ENCODE results near the gene SRGAP2.
"Not testable (repeated sequence)": the region's sequence is repeated elsewhere in the genome, so short reads cannot be mapped to it uniquely, and the experiment has no call there.

Gene SRGAP2

DNA sequence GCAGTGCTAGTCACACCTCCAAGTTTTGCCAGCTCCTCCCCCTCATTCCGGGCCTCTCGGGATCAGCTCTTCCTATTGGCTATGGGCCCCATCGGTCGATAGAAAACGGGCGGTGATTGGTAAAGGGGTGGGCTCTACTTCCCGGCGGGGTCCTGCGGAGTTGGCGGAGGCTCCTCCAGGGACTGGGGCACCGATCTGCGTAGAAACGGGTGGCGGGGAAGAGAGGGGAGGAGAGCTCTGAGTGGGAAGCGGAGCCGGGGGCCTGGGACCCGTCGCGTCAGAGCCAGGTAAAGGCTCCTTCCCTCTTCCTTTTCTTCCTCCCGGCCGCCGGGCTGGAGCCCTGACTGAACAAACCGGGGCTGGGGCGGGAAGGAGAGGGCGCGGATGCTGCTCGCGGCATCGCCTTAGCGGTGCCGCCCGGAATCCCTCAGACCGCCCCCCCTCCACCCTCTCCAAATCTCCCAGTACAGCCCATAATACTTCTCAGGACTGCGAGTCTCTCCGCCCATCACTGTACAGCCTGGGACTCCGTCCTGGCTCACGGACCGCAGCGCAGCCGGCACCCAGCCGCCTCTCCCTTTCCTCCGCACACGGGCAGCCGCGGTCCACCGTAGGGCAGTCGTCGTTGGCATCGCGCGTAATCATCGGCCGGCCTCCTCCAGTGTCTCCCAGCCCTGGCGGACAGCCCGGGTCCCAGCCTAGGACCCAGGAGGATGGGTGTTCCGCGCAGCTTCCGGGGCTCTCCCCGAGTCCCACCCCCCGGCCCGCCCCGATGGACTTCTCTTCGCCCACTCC lies at the start of gene SRGAP2:
Gene SRGAP2, plus strand, starts transcription at position 178 of the 795 bp plus-strand sequence. CDS start 2,430 bp downstream, outside the sequence.
- DNase-seq = peak; percentile 31 to 33

DNA sequence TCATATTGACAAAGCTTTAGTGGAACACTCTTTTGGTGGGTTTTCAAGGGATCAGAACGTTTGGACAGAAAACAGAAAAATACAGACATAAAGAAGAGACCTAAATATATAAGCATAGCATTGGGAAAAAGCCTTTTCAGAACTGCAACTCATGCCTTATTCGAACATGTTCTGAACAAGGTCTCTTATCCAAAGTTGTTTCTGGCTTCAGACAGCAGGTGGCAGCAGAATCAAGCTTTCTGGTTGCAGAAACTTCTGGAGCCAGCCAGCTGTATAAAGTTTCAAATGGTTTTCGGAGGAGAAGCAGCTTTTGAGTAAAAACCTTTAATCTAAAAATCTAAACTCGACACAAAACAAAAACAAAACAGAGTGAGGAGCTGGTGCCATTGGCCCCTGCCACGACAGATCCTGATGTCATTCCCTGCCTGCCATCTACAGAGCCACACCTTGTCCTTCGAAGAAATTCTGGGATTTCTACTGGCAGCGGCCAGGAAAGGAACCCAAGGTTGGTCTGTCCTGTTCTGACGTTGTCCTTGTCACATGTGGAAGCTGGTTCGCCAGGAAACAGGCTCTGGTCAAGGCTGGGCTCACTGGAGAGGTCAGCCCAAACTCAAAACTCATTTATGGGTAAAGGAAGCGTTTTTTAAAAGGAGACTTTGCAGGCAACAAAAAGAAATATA lies 35.9 kb upstream of the SRGAP2 start:
- not testable (repeated sequence) for DNase-seq

DNA sequence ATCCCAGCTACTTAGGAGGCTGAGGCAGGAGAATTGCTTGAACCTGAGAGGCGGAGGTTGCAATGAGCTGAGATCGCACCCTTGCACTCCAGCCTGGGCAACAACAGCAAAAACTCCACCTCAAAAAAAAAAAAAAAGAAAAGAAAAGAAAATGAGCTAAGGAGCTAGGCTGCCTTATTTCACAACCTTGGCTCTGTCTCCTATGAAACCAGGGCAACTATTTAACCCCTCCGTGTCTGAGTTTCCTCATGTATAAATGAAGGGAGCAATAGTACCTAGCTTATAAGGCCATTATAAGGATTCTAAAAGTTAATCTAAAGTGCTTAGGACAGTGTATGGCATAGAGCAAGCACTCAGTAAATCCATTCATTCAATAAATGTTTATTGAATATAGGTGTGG lies 33.5 kb upstream of the SRGAP2 start:
- not testable (repeated sequence) for DNase-seq

DNA sequence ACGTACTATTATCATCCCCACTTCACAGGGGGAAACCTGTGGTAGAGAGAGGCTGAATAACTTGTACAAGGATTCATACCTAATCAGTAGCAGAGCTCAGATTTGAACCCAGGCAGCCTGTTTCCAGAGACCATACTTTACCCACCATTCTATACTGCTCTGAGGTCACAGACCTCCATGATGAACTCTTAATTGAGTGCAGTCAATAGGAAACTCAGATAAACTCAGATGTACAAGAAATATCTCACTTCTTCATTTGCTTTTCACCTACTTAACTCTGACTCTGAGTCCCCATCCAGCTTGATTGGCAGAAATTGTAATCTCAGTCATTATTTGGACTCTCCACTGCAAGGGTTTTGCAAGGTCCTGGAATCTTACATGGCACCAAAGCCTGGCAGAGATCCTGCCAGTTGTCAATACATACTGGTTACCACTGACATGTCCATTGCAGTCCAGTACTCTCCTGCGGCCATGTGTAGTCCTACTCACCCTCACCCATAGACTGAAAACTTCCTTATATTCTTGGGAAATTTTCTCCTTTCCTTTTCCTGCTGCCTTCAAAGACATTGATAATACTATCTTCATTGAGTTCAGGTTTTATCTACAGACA lies 30.1 kb upstream of the SRGAP2 start:
- DNase-seq = not testable (repeated sequence)

DNA sequence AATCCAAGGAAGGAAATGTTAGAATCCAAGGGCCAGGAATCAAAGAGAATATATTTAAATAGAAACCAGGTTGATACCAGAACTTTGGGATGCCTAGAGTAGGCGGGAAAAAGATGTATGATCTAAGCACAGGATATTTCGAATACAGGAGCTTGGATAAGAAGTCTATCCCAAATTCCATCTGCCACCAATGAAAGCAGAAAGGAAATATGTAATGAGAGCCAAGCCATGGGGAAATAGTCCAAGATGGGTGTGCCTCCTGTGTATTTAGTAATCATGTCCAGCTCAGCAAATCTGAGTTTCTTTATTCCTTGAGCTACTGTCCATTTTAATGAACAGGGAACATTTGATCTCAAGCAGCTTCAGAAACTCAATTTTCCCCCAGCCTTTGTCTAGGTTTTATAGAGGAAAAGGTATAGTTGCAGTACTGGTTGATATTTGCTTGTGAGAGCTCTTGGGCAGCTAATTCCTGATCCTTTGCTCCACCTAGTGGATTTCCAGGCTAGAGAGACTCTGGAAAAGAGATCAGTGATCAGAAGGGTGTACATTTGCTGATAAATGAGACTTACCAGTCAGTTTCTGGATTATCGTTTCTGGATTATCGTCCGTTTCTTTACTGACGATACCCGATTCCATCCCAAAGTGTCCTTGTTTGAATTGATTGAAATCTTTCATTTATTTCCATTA lies 29.0 kb upstream of the SRGAP2 start:
- not testable (repeated sequence) for DNase-seq

DNA sequence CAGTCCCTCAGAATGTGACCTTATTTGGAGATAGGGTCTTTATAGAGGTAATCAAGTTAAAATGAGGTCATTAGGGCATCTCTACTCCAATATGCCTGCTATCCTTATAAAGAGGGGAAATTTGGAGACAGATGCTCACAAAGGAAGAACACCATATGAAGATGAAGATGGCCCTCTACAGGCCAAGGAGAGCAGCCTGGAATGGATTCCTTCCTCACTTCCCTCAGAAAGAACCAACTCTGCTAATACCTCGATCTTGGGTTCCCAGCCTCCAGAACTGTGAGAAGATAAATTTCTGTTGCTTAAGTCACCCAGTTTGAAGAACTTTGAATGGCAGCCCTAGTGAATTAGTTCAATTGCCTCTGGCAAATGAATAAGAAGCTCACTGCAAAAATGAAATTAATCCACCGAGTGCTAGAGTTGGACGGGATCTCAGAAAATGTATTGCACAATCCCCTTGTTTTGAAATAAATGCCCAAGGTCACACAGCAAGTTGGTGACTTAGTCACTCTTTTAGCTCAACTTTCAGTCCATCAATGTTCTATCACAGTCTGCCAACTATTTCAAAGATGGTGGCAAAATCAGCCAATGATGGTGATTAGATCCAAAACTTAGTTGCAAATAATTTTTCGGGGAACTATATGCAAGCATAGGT lies 27.8 kb upstream of the SRGAP2 start:
- not testable (repeated sequence) for DNase-seq

DNA sequence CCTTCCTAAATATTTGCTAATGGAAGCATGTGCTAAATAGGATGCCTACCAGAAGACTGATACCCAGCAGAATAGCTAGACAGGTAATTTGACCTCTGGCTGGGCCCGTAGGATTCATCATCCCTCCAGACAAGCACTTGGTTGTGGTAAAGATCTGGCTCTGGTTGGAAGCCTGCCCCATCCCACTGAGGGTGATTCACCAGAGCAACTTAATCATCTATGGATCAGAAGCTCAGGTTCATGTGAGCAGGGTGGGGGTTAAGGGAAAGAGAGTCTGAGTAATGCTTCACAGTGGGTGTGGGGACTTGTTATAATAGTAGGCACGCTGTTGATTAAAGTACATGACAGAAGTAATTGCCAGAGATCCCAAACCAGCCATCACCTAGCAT lies 27.2 kb upstream of the SRGAP2 start:
- DNase-seq = not testable (repeated sequence)

DNA sequence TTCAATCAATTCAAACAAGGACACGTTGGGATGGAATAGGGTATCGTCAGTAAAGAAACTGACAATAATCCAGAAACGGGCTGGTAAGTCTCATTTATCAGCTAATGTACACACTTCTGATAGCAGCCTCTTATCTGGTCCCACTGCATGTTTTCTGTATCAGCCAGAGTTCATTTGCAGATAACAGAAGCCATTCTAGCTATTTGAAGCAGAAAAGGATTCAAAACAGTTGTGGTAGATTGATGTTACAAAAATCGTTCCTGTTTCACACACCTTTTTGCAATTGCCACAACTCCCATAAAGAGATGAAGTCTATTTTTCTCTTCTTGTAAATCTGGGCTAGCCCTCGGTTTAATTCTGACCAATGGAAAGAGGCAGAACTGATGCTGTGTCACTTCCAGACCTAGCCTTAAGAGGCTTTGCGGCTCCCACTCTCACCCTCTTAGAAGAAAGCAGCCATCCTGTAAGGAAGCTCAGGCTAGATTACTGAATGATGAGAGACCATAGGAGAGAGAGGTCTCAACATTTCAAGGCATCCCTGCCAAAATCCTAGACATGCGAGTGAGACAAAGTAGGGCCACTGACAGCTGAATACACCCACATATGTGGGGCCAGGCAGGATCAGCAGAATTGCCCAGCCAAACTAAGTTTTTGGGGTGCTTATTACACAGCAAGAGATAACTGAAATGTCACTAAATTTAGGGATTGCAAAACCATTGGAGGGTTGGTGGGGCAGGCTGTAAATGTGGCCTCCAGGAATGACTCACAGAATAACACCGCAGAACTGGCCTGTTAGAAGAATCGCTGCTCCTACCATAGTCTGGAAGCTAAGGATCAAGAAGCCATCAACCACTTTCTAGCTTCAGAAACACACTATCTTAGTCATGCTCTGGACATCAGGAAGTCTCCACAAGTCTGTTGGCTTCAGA lies 25.0 kb upstream of the SRGAP2 start:
- not testable (repeated sequence) for DNase-seq

DNA sequence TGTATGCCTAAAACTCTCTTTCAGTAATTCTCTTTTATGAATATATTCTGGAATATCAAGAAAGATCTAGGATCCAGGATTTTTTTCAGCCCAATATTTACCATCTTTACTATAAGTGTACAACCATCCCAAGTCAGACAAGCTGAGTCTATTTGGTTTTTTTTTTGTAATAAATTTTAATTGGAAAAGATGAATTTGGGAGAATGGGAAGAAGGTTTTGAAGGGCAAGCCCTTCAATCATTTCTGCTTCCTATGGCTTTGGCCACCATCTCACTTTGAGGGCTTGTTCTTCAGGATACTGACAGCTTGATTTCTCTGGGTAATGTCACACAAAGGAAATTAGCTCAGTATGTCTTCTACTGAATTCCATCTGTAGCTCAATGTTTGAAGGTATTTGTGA lies 23.7 kb upstream of the SRGAP2 start:
- not testable (repeated sequence) for DNase-seq

DNA sequence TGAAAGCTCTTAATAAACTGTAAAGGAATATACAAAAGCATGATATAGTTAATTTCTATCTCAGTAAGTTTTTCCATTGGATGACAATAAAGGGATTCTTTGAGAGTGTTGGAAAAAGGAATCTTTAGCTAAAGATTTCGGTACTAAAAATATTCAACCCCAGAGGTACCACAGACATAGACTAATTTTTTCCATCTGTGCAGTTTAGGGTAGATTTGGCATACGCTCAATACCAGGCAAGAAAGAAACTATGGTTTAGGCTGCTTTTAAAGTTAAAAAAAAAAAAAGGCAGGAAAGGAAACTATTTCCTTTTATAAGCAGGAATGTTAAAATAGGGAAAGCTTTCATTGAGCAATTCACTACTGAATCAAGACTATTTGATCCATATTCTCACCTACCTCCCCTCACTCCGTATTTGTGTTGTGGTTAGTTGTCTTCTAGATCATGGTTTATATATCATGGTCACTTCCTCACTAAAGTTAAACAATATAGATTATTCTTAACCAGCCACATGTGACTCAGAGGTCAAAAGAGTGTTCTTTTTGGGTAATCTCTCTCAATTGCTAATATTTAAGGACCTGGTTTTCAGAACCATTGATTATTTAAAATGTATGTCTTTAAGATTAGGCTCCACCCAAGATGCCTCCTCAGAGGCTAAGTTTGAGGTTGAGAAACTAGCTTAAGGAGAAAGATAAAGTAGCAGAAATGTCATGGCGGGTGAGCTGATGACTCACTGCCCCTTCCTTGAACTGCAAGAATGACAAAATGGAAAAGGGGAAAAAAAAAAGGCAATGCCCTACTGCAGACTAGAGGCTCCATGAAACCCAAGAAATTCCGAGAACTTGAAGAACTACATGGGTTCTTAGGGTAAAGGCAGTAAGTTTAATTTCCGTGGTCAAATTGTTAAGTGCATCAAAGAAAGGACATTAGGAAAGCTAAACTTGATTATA lies 20.7 kb upstream of the SRGAP2 start:
- not testable (repeated sequence) for DNase-seq

DNA sequence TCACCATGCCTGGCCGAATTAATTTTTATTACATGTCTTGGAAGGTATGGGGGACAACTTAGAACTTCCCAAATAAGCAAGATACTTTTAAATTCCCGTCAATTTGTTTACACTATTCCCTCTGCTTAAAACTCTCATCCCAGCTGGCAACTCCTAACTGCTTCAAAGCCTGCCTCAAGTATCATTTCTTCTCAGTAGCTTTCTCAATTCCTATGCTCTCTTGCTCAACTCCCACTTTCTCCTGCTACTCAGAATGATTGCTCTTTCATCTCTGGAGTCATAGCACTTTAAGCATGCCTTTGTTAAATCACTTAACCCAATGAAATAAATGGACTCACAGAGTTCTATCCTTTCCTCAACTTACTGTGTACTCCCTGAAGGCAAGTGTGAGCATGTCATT lies 19.6 kb upstream of the SRGAP2 start:
- not testable (repeated sequence) for DNase-seq

DNA sequence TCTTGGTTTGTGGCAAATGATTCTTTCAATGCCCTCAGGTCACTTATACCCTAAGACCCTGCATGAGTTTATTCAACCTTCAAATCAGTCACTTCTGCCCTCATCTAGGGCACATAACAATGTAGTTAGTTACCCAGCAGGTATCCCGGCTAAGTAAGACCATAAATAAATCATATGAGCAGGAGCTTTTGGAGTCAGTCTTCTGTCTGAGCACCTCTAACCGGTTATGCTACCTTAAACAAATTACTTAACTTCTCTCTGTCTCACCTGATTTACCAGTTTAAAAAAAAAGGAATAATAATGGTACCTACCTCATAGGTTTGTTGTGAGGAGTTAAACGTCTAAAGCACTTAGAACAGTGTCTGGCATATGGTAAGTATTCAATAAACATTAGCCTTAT lies 17.6 kb upstream of the SRGAP2 start:
- not testable (repeated sequence) for DNase-seq

DNA sequence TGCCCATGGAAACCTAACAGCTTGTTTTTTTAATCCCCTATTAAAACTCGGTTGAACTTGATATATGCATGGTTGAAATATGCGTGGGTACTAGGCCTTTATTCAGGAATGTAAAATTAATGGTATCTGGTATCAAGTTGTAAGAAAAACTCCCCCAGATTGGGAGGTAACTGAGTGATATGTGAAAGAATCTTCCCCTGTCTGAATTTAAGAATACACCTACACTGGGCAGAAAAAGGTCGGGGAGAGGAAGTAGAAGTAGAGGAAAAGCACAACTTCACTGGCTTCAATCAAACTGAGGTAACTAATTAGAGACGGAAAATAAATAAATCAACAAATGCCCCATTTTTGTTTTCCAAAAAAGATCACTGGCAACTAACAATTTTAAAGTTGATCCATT lies 16.5 kb upstream of the SRGAP2 start:
- DNase-seq = not testable (repeated sequence)

DNA sequence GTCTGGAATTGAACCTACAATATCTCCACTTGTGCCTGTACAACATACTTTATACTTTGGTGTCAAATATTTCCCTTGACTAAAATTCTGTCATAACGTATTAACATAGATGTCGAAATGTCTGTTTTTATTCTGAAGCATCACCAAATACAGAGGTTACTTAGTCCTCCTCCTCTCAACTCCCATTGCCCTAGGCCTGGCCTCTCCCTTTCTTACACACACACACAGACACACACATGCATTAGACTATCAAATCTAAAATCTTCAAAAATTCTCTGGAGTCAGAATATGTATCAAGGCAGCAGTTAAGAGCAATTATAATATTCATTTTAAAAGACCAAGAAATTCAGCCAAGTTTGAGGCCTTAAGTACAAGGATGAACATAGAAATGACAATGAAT lies 8.2 kb upstream of the SRGAP2 start:
- not testable (repeated sequence) for DNase-seq

DNA sequence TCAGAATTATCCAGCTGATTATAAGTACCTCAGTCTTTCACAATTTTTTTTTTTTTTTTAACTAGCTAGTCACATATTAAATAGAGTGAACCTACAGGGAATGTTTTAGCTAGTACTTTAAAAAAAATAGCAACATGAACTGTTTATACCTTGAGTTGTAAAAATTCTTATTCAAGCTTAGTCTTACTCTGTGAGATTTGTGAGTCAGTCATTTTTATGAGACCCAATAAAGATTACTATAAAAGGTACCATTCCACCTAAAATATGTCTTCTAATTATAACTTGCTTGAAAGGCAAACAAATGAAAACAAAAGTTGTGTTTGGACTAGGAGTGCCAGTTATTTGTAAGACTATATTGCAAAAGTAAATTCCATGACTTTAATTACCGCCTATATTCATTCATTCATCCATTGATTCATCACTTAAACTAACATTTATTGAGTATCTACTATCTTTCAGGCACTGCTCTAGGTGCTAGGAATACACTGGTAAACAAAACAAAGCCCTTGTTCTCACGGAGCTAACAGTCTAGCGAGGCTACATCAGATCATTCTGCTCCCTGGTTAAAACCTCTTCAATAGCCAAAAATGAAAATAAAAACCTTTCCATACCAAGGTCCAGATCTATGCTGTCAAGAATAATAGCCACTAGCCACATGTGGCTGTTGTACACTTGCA lies 6.5 kb upstream of the SRGAP2 start:
- not testable (repeated sequence) for DNase-seq

DNA sequence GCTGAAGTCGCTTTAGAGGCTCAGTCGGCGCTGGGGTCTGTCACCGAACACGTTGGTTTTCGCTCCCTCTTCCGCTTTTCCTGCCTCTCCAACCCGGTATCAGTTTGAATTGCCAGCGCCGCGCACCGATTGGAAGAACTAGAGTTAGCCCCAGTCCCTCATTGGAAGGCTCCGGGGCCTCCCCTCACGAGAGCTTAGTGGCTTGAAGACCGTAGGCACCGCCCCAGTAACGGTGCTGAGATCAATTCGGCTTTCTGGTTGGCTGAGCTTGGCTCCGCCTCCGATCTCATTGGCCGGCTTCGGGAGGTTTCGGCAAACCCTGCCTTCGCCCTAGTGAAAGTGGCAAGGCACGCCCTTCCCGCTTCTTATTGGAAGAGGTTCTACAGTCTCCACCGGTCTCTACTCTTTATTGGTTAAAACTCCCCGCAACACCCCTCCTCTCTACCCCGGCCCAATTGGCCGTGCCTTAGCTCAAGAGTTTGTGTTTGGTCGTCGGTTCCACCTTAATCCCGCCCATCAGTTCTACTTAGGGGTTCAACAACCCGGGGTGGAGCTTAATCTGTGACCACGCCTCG lies 465 bp upstream of the SRGAP2 start, which contains the start of gene FAM72A:
Gene FAM72A, minus strand, starts transcription at position 51 of the 575 bp plus-strand sequence. CDS start 814 bp downstream, outside the sequence.
- DNase-seq = peak; percentile 94 to 95

DNA sequence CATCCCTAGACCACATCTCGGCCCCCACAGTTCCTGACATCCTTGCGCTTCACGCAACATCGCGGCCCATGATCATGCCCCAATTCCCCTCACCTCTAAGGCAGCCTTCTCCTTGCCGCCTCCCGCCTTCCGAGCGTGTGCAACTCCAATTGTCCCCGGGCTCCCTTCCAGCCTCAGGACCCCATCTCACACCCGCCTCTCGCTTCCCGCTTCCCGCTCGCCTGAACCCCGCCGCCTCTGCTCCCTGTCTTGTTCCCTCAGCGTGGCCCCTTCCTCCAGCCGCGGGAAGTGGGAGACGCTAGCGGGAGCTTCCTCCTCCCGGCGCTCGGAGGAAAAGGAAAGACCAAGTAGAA lies 794 bp downstream of the SRGAP2 start:
- not testable (repeated sequence) for DNase-seq

DNA sequence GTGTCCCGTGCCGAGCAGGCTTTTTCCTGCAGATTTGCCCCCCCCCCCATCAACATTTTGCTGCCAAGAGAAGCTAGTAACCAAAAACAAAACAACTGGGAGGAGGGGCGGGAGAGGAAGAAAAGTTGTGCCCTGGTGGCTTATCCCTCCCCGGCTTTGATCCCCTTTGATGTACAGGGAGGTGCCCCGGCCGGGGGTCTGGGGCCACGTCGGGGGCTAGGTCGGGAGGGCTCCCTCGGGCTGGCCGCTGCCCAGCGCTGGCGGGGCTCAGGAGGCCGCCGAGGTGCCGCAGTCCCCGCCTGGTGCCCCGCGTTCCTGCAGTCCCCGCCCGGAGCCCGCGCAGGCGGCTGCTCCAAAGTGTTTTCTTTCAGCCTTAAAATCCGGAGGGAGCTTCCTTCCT lies 1.5 kb downstream of the SRGAP2 start:
- DNase-seq = peak in 1 of 2 donors; percentile 0

DNA sequence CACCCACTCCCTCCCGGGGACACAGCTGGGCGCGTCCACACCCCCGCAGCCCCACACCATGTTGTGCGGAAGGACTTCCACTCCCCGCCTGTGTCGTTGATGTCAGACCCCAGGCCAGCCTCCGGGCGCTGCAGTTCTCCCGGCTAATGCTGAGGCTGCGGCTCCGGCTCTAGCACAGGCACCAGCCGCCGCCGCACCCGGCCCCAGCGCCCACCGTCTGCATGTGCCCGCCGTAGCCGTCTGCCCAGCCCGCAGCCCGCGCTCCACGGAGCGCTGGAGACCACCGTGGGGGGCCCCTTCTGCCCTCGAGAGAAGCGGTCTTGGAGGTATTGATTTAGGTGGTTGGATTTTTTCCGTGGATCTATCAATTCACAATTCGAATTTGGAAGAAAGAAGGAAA lies 2.2 kb downstream of the SRGAP2 start:
- DNase-seq = peak; percentile 0 to 1

Measured in activated CD4-positive, alpha-beta T cell treated with anti-CD3 and anti-CD28 coated beads for 4 hours (primary cell).